ENCODE data around the gene FGFBP1.

DNA sequence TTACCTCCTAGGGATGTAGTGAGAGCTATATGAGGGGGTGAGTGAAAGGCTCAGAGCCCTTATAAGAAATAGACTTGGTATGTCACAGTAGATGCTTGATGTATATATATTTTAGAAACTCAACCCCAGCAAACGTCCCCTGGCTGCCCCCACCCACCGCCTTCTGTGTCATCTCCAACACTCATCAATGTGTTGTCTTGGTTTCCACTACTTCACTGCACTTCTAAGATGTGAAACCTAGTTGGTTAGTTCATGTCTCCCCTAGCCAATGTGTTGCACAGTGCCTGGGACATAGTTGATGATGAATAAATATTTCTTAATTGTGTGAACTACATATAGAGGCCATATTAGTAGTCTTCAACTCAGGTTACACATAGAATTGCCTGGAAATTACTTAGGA lies 20.0 kb upstream of the FGFBP1 start:
- no peak for TF ChIP-seq EP300 (IDR thresholded peaks at IDR 0.05)
- TF ChIP-seq CTCF (IDR thresholded peaks at IDR 0.05) = no peak
- TF ChIP-seq HEYL (CRISPR knock-in tag; IDR thresholded peaks at IDR 0.05) = no peak
